Neuronal stem cell (in vitro differentiated cells): ENCODE results near the gene CCM2L.
A peak's percentile ranks its signal among the peaks of the same experiment; 100 is the strongest.

Source experiments
- DNase-seq: peaks from one replicate; pipeline ENCODE4 v3.0.0-alpha.2; 2013; ENCODE audit warnings: low spot score
- H2AFZ ChIP-seq: one replicate; pipeline ENCODE4 v1.6.1; 2013; ENCODE audit warnings: mild to moderate bottlenecking, low read length, inconsistent platforms
- H2AK5ac ChIP-seq: 2 replicates; pipeline ENCODE4 v1.6.1; 2013; ENCODE audit warnings: low read depth, mild to moderate bottlenecking, inconsistent platforms, low read length, moderate library complexity, mixed read lengths
- H2BK120ac ChIP-seq: 2 replicates; pipeline ENCODE4 v1.6.1; 2013; ENCODE audit warnings: low read depth, mild to moderate bottlenecking, inconsistent platforms, low read length, moderate library complexity, mixed read lengths
- H2BK12ac ChIP-seq: one replicate; pipeline ENCODE4 v1.6.1; 2013; ENCODE audit warnings: low read length, inconsistent platforms
- H2BK15ac ChIP-seq: 2 replicates; pipeline ENCODE4 v1.6.1; 2013; ENCODE audit warnings: mild to moderate bottlenecking, low read length, inconsistent platforms, mixed read lengths
- H2BK5ac ChIP-seq: one replicate; pipeline ENCODE4 v1.6.1; 2013; ENCODE audit warnings: inconsistent platforms, mild to moderate bottlenecking, low read length, moderate library complexity
- H3K14ac ChIP-seq: one replicate; pipeline ENCODE4 v1.6.1; 2013; ENCODE audit warnings: low read length, inconsistent platforms
- H3K18ac ChIP-seq: 2 replicates; pipeline ENCODE4 v1.6.1; 2013; ENCODE audit warnings: low read length, inconsistent platforms
- H3K23ac ChIP-seq: 2 replicates; pipeline ENCODE4 v1.6.1; 2013; ENCODE audit warnings: low read depth, mild to moderate bottlenecking, mixed read lengths, low read length, inconsistent platforms; ENCODE audit not compliant: poor library complexity
- H3K27ac ChIP-seq: replicated peaks from 3 replicates; pipeline ENCODE4 v1.5.1; 2013; ENCODE audit warnings: low read length, inconsistent platforms
- H3K27me3 ChIP-seq, 3 experiments: 2 replicates each; pipeline ENCODE4 v1.6.1; 2013; ENCODE audit warnings: low read length in 3 of 3, mild to moderate bottlenecking in 2 of 3, inconsistent platforms in 1 of 3, low read depth in 1 of 3, mixed read lengths in 1 of 3, moderate library complexity in 1 of 3; ENCODE audit not compliant: control insufficient read depth in 3 of 3, insufficient read depth in 3 of 3
- H3K36me3 ChIP-seq, 2 donors: replicated peaks in 1 of 2; 2 replicates each; pipeline ENCODE4 v1.6.1; 2013; ENCODE audit warnings: low read length in 2 of 2; ENCODE audit not compliant: control insufficient read depth in 2 of 2, insufficient read depth in 2 of 2
- H3K4ac ChIP-seq: 2 replicates; pipeline ENCODE4 v1.6.1; 2013; ENCODE audit warnings: inconsistent platforms, mild to moderate bottlenecking, low read length, moderate library complexity
- H3K4me1 ChIP-seq, 2 donors: 1 replicate in 1 of 2; 2 replicates in 1 of 2; pipeline ENCODE4 v1.6.1; 2013; ENCODE audit warnings: low read length in 2 of 2, low read depth in 1 of 2; ENCODE audit not compliant: control insufficient read depth in 2 of 2, insufficient read depth in 1 of 2
- H3K4me2 ChIP-seq: one replicate; pipeline ENCODE4 v1.6.1; 2013; ENCODE audit warnings: mild to moderate bottlenecking, low read length, inconsistent platforms; ENCODE audit not compliant: insufficient read depth, poor library complexity, severe bottlenecking
- H3K4me3 ChIP-seq, 2 donors: 2 replicates each; pipeline ENCODE4 v1.5.1; 2013; ENCODE audit warnings: low read length in 2 of 2, mild to moderate bottlenecking in 2 of 2, inconsistent platforms in 1 of 2, moderate library complexity in 1 of 2
- H3K79me1 ChIP-seq: one replicate; pipeline ENCODE4 v1.6.1; 2013; ENCODE audit warnings: low read depth, mild to moderate bottlenecking, inconsistent platforms, low read length, moderate library complexity
- H3K9ac ChIP-seq: one replicate; pipeline ENCODE4 v1.6.1; 2013; ENCODE audit warnings: mild to moderate bottlenecking, low read depth, low read length, inconsistent platforms; ENCODE audit not compliant: poor library complexity
- H3K9me3 ChIP-seq, 2 donors: replicated peaks in 1 of 2; 2 replicates each; pipeline versions ENCODE3 to v1.6.1; 2013; ENCODE audit warnings: low read length in 2 of 2, mild to moderate bottlenecking in 2 of 2, inconsistent platforms in 1 of 2, low read depth in 1 of 2, mixed read lengths in 1 of 2, moderate library complexity in 1 of 2; ENCODE audit not compliant: control insufficient read depth in 2 of 2, insufficient read depth in 1 of 2
- H4K8ac ChIP-seq: one replicate; pipeline ENCODE4 v1.6.1; 2013; ENCODE audit warnings: low read depth, mild to moderate bottlenecking, inconsistent platforms, low read length, moderate library complexity
- H4K91ac ChIP-seq: one replicate; pipeline ENCODE4 v1.6.1; 2013; ENCODE audit warnings: low read length, low read depth, mild to moderate bottlenecking, inconsistent platforms; ENCODE audit not compliant: poor library complexity
- WGBS, 2 donors: extraction: QIAGEN DNeasy Blood & Tissue Kit; methylation state at CpG; one replicate each; pipeline ENCODE4 v1.1.7; 2013; ENCODE audit warnings: missing lambda C conversion rate in 2 of 2, mixed read lengths in 1 of 2; ENCODE audit not compliant: insufficient read length in 2 of 2, insufficient replicate concordance in 1 of 2; ENCODE audit errors: extremely low coverage in 2 of 2; 5-methylcytosine and 5-hydroxymethylcytosine counted together

The CCM2L gene

DNA sequence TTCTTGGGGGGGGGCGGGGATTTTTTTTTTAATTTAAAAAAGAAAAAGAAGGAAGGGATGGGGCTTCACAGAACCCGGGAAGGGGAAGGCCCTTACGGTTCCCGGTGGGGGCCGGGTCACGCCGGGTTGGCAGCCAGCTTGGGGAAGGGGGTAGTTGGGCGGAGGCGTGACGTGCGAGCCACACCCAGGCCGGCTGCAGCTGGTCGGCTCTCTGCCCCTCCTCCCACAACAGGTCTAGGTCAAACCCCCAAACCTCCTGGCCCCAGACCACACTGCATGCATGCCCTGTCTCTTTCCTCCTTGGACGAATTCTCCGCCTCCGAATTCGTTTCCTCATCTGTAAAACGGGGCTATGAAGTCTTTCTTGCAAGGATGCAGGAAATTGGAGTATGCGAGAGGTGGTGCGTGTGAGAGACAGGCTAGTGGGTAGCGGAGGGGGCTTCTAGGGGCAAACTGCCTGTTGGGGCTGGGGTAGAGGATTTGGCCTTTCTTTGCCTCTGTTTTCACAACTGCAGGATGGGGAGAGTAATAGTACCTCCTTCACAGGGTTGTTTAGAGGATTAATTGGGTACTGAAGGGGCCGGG, 42.6 kb downstream of the CCM2L start:
- no peak for DNase-seq

DNA sequence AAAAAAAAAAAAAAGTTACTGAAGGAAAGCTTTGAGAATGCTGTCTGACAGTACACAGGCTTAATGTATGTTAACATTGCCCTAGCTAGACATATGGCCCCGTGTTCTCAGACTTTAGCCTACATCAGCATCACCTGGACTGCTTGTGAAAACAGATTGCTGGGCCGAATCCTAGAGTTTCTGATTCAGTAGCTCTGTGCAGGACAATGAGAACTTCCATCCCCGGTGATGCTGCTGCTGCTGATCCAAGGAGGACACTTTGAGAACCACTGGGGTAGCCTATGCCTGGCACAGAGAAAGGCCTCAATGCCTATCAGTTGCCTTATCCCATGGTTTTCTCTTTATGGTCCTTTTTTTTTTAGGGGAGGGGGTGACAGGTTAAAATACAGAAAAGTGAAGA, 43.4 kb downstream of the CCM2L start:
- Histone ChIP-seq H3K36me3 (no peaks in the 10 kb centered on the region), H3K4ac (no peak overlapping the region), H2BK120ac (no peak overlapping the region), H3K27me3 (peaks cover 15 to 64% (median 34%) of the 10 kb centered on the region in 3 experiments), H2AK5ac (no peak overlapping the region), H4K91ac (no peak overlapping the region), H3K27ac (no peak overlapping the region), H2BK15ac (no peak overlapping the region), H3K4me3 (no peak overlapping the region), H3K79me1 (no peaks in the 10 kb centered on the region), H3K18ac (no peak overlapping the region), H3K9me3 (peaks cover 2 to 8% of the 10 kb centered on the region in 2 donors), H3K4me2 (no peak overlapping the region), H2BK5ac (no peak overlapping the region), H4K8ac (no peak overlapping the region), H3K4me1 (peaks cover 0 to 2% of the 10 kb centered on the region in 2 donors), H2AFZ (no peak overlapping the region), H3K23ac (no peak overlapping the region), H2BK12ac (no peak overlapping the region), H3K14ac (no peak overlapping the region), H3K9ac (no peak overlapping the region)
- no CpG with 5 or more reads among the region's 3 CpGs for WGBS, 2 donors
- DNase-seq, result no peak

More for the DNA sequence above, 42.6 kb downstream of the CCM2L start:
- Histone ChIP-seq H2BK15ac (no peak overlapping the region), H3K27me3 (peaks cover 15 to 63% (median 34%) of the 10 kb centered on the region in 3 experiments), H4K91ac (no peak overlapping the region), H3K14ac (no peak overlapping the region), H2BK120ac (no peak overlapping the region), H2BK5ac (no peak overlapping the region), H3K4me1 (peaks cover 0 to 2% of the 10 kb centered on the region in 2 donors), H3K4me3 (no peak overlapping the region), H2AFZ (no peak overlapping the region), H3K23ac (no peak overlapping the region), H3K79me1 (no peaks in the 10 kb centered on the region), H3K9ac (no peak overlapping the region), H3K4me2 (peak overlapping the region; percentile 57), H2AK5ac (no peak overlapping the region), H3K18ac (no peak overlapping the region), H2BK12ac (no peak overlapping the region), H4K8ac (no peak overlapping the region), H3K27ac (no peak overlapping the region), H3K36me3 (no peaks in the 10 kb centered on the region), H3K9me3 (peaks cover 2 to 8% of the 10 kb centered on the region in 2 donors), H3K4ac (no peak overlapping the region)
- no CpG with 5 or more reads among the region's 22 CpGs for WGBS, 2 donors

DNA sequence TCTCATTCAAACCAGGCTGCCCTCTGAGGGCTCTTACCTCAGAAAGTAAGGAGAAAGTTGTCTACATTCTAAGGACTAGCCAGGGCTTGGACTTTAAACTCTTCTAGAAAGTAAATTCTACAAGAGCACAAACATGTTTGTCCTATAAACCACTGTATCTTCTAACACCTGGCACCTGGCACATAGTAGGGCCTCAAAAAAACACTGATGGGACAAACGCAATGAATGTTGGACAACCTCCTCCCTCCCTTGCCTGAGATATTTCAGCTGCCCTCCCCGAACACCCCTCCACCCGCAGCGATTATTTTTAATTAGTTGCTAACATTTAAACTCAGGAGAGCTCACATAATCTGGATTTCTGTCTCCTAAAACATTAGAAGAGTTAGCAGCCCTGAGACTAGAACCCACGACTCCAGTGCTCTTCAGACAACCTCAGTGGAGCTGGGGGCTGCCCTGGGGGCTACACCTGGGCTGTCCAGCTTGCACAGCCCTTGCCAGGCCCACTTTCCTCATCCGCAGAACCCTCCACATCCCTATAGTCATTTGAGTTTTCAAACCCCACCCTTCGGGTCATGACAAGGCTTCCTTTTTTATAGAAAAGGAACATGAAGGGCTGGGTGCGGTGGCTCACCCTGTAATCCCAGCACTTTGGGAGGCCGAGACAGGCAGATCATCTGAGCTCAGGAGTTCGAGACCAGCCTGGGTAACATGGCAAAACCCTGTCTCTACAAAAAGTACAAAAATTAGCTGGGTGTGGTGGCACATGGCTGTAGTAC, 46.7 kb downstream of the CCM2L start:
- no peak overlapping the region for H3K23ac ChIP-seq
- no CpG with 5 or more reads among the region's 10 CpGs for WGBS, 2 donors
- H3K4ac ChIP-seq, result no peak overlapping the region
- H3K14ac ChIP-seq, result no peak overlapping the region
- H2AK5ac ChIP-seq, result no peak overlapping the region
- no peak for DNase-seq
- no peak overlapping the region for H2BK120ac ChIP-seq
- H3K79me1 ChIP-seq, result no peaks in the 10 kb centered on the region
- no peak overlapping the region for H3K18ac ChIP-seq
- no peaks in the 10 kb centered on the region for H3K36me3 ChIP-seq
- H2BK12ac ChIP-seq, result no peak overlapping the region
- H2BK15ac ChIP-seq, result no peak overlapping the region
- no peak overlapping the region for H2BK5ac ChIP-seq
- no peak overlapping the region for H2AFZ ChIP-seq
- no peak overlapping the region for H3K4me2 ChIP-seq
- H3K9me3 ChIP-seq, result peaks cover 0 to under 1% of the 10 kb centered on the region in 2 donors
- H3K4me1 ChIP-seq, result peaks cover 0 to 2% of the 10 kb centered on the region in 2 donors
- H3K4me3 ChIP-seq, result no peak overlapping the region
- H4K91ac ChIP-seq, result no peak overlapping the region
- H3K27ac ChIP-seq, result no peak overlapping the region
- no peak overlapping the region for H4K8ac ChIP-seq
- H3K9ac ChIP-seq, result no peak overlapping the region
- peaks cover 7 to 36% (median 14%) of the 10 kb centered on the region in 3 experiments for H3K27me3 ChIP-seq

DNA sequence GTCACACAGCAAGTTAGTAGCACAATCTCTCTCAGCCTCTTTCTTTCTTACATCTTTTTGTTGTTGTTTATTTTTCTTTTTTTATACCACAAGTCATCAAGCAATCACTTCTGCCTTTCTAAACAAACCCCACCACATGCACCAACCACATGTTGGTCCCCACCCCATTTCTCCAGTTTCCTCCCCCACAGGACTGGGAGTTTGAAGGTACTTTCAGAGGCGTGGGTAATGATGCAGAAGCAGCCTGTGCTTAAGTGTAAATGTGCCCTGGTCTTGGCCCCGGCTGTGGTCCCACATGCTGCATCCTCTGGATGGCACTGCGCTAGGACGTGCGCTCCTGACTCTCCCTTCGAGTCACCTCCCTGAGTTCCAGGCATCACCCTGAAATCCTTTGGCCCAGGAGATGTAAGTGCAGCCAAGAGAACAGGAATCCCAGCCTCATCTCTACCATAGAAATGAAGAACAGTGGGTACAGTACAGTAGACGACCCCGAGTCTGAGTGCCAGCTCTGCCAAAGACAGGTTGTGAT, 47.5 kb downstream of the CCM2L start:
- no peak for DNase-seq
- WGBS, 2 donors, result no CpG with 5 or more reads among the region's 8 CpGs
- no peak overlapping the region for H3K4me3 ChIP-seq
- peaks cover 0 to 2% of the 10 kb centered on the region in 2 donors for H3K4me1 ChIP-seq
- no peaks in the 10 kb centered on the region for H3K9me3 ChIP-seq
- peaks cover 0 to 33% (median 6%) of the 10 kb centered on the region in 3 experiments for H3K27me3 ChIP-seq
- H4K91ac ChIP-seq, result no peak overlapping the region
- no peak overlapping the region for H2BK15ac ChIP-seq
- no peak overlapping the region for H3K4ac ChIP-seq
- H3K9ac ChIP-seq, result no peak overlapping the region
- no peak overlapping the region for H3K23ac ChIP-seq
- no peaks in the 10 kb centered on the region for H3K79me1 ChIP-seq
- no peak overlapping the region for H3K14ac ChIP-seq
- no peak overlapping the region for H3K4me2 ChIP-seq
- no peak overlapping the region for H2BK12ac ChIP-seq
- H3K27ac ChIP-seq, result no peak overlapping the region
- H2BK120ac ChIP-seq, result no peak overlapping the region
- H3K36me3 ChIP-seq, result no peaks in the 10 kb centered on the region
- no peak overlapping the region for H2AFZ ChIP-seq
- H2BK5ac ChIP-seq, result no peak overlapping the region
- no peak overlapping the region for H3K18ac ChIP-seq
- H2AK5ac ChIP-seq, result no peak overlapping the region
- no peak overlapping the region for H4K8ac ChIP-seq
